HUDEP-2 (cell line): ENCODE measurements around the gene SPATA32.

ENCODE experiments used
- DNase-seq, 76 experiments: peaks; one replicate each; lab custom pipeline; 2025; ENCODE audit not compliant: unreplicated experiment in 76 of 76; lab: John Stamatoyannopoulos, UW

SPATA32 gene

DNA sequence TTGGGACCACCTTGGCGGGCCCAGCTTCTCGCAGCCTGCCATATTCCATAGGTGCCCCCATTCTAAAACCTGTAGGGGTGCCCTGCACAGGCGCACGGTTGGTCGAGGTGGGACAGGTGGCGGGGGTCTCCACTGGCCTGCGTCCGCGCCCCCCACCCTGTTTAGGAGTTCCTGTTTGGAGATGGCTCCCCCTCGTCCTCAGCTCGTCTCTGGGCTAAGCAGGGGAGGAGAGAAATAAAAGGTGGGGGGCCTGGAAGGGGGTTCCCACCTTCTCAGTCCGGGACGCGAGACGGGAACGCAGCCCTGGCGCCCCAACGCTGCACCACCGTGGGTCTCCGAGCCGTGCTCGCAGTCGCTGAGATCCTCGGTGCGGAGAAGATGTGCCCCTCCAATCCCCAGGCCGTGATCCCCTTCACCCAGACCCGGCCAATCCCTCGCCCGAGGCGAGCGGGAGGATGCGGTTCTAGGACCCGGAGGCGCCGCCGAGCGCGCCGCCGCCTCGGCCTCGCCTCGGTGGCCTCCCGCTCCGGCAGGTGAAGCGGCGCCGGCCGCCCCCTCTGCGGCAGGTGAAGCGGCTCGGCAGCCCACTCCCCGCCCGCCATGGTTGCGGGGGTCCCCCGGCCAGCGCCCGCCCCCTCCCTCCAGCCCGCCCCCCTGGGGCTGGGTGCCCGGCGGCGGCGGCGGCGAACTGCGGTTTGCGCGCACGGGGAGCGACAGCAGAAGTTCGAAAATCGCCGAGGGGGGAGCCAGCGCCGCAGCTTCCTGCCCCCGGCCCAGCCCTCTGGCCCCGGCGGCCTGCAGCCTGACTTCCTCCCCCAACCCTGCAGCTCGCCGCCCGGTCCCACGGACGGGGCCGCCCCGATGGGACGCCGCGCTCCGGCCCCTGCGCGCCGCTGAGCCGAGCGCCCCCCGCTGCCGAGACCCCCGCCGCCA lies 40.5 kb downstream of the SPATA32 start, which contains the start of gene FMNL1:
Gene FMNL1, plus strand, starts transcription at position 805 of the 933 bp plus-strand sequence. CDS start 240 bp downstream, outside the sequence.
- DNase-seq = peak in 3 of 76 experiments; percentile 18 to 29 (median 26)

DNA sequence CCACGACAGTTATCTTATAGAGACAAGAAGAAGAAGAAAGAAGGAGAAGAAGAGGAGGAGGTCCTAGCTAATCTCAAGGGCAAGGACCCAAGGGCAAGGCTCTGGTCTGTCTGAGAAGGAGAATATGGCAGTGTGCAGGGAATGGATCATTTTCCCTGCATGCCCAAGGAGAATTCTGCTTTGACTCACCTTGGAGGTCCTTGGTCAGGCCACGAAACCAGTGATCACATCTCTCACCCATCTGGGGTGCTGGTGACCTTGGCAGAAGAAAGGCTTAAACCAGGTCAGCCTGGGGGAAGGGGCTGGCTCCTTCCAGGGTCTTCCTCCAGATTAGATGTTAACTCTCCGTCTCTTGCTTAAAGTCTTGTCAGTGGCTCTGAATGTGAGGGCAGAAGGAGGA lies 41.8 kb downstream of the SPATA32 start:
- DNase-seq = no peak

DNA sequence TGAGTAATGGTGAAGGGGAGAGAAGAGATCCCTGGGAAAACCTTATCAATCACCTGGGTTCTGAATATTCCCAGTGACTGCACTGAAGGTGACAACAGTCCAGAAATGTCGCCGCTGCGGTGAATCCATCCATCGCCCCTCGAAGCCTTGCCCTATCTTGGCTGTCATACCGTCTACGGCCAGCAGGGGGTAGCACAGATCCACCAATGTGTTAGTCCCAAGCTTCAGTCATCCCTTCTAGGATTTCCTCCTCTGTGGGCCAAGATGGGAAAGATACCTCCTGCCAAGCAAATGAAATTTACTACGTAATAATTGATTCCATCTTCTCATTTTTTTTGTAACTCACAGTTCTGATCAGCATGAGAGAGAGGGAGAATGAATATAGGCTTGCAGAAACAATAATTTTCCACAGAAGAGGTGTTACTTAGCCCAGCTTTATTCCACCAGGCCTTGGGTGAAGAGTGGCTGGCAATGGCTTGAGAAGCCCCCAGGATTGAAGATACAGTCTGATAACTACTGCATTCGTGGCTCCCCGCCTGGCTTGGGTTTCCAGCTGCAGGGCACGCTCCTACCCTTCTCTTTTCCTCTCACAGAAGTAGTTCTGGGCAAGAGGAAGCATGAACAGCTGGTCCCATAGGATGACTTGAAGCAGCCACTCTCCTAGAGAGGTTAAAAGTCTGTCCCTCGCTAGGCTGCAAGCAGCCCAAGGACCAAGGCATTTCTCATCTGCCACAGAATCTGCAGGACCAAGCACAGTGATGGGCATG lies 42.8 kb downstream of the SPATA32 start:
- peak in 64 of 76 experiments; percentile 15 to 88 (median 56) for DNase-seq
